HG02588 (cell line): ENCODE data around the gene CCL23.

Experiments
- ATAC-seq: cut with Tn5 transposase; IDR thresholded peaks from one replicate; pipeline ENCODE4 v1.9.1; 2021; ENCODE audit warnings: mild to moderate bottlenecking, moderate library complexity; ENCODE audit not compliant: unreplicated experiment

CCL23 gene

DNA sequence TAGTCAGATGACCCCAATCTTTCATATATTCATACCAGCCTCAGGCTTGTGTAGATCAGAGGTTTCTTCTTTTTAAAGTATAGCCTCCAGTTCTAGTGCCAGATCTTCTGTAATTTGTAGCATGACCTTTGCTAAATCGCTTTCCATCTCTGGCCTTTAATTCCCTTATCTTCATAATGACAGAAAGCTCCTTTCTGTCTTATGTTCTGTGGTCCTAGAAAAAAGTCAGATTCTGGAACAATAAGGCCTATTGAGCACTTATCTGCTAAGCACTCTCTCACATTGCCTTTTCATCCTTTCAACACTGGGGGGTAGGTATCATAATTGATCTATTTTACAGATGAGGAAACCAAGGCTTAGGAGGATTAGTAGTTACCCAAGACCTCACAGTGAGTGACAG is 45.7 kb downstream of the CCL23 start:
- ATAC-seq: no peak

DNA sequence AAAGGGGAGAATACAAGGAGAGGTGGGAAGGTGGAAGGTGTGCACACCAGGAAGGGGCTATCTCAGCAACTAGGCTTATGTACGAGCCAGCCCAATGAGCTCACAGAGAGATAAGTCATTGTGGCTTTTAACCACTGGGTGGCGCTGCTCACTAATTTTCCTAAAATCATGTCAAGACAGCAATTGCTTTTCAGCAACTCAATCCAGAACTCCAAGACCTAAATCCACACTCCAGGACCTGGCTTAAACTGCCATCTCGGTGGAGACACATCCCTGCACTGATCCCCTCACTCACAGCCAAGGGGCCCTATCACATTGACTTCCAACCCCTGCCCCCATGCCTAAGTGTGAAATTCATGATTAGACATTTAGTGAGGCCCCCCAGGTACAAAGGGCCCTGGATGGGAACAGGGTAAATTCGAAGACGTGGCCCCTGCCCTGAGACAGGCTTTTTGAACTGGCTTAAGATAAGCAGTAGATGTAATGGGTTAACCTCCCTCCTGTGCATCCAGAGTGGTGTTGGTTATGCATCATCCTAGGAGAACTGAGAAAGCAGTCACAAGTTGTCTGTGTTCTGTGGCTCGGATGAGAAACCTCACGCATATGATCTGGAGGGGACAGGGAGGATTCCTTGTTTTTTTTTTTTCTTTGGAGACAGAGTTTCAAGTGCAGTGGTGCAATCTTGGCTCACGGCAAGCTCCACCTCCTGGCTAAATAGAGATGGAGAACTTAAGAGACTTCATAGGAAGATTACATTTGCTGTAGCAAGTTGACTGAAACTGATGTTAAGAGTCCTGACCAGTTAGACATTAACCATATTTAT is 48.0 kb downstream of the CCL23 start:
- ATAC-seq: no peak

DNA sequence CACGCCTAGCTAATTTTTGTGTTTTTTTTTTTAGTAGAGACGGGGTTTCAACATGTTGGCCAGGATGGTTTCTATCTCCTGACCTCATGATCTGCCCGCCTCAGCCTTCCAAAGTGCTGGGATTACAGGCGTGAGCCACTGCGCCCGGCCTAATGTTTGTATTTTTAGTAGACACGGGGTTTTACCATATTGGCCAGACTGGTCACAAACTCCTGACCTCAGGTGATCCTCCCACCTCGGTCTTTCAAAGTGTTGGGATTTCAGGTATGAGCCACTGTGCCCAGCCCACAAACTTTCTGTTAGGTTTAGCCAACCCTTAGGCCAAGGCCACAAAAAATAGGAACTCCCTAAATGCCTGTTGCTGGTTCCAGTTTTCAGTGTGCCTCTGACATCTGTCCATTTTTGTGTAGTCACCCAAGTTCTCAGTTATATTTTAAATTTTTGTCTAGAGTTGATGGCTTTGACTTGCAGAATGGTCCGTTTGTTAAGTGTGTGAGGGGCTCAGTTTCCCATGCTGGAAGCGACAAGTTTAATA is 49.2 kb downstream of the CCL23 start:
- ATAC-seq: no peak

DNA sequence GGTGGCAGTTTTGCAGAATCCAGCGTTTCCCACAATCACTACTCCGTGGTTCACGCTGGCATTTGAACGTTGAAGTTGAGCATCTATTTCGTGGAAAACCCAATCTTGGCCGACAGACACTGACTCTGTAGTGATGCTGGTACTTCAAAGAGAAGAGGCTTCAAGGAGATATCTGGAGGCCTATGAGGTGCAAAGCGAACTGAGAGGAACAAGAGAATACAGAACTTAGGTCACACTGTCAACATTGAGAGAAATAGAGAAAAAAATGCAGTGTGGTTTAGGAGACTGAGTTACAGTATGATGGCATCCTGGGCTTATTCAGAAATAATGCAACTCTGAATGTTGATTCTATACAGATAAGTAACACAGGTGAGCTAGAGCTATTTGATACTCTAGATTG is 52.5 kb downstream of the CCL23 start:
- no peak for ATAC-seq

DNA sequence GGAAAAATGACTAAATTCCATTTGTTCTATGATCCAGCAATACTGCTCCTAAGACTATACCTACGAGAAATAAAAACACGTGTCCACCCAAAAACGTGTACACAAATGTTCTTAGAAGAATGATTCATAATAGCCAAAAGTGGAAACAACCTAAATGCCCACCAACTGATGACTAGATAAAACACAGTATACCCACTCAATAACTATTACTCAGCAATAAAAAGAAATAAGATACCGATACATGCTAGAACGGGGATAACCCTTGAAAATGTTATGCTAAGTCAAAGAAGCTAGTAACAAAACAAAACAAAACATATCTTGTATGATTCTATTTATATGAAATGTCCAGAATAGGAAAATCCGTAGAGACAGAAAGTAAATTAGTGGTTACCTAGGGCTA is 54.1 kb downstream of the CCL23 start:
- ATAC-seq: no peak
